WERI-Rb-1 (cell line): ENCODE measurements around the gene AQP10.

Experiments
- DNase-seq: peaks from one replicate; pipeline ENCODE4 v3.0.0-alpha.2; 2020
- H3K27ac ChIP-seq: fragments of 250-450 bp; sonication (Bioruptor Pico); 2 replicates; pipeline ENCODE4 v1.5.1; 2020; ENCODE audit warnings: mild to moderate bottlenecking, moderate library complexity
- H3K27me3 ChIP-seq: fragments of 250-450 bp; sonication (Bioruptor Pico); 2 replicates; pipeline ENCODE4 v1.5.1; 2021; ENCODE audit warnings: mild to moderate bottlenecking, low read depth, moderate library complexity; ENCODE audit not compliant: insufficient read depth, severe bottlenecking
- H3K36me3 ChIP-seq: fragments of 250-450 bp; sonication (Bioruptor Pico); 2 replicates; pipeline ENCODE4 v1.5.1; 2020; ENCODE audit warnings: mild to moderate bottlenecking, moderate library complexity
- H3K4me3 ChIP-seq: 2 replicates; pipeline ENCODE4 v1.5.1; 2011; ENCODE audit warnings: low read depth, mild to moderate bottlenecking, control low read depth, low read length
- H3K9me3 ChIP-seq: fragments of 250-450 bp; sonication (Bioruptor Pico); 2 replicates; pipeline ENCODE4 v1.5.1; 2021; ENCODE audit warnings: mild to moderate bottlenecking, moderate library complexity; ENCODE audit not compliant: severe bottlenecking
- TF ChIP-seq, protein P1 (sequence below): IDR thresholded peaks from 2 replicates; pipeline ENCODE4 v1.5.1; 2011; ENCODE audit warnings: low read depth, mild to moderate bottlenecking, control low read depth, inconsistent platforms, low read length

AQP10 gene

DNA sequence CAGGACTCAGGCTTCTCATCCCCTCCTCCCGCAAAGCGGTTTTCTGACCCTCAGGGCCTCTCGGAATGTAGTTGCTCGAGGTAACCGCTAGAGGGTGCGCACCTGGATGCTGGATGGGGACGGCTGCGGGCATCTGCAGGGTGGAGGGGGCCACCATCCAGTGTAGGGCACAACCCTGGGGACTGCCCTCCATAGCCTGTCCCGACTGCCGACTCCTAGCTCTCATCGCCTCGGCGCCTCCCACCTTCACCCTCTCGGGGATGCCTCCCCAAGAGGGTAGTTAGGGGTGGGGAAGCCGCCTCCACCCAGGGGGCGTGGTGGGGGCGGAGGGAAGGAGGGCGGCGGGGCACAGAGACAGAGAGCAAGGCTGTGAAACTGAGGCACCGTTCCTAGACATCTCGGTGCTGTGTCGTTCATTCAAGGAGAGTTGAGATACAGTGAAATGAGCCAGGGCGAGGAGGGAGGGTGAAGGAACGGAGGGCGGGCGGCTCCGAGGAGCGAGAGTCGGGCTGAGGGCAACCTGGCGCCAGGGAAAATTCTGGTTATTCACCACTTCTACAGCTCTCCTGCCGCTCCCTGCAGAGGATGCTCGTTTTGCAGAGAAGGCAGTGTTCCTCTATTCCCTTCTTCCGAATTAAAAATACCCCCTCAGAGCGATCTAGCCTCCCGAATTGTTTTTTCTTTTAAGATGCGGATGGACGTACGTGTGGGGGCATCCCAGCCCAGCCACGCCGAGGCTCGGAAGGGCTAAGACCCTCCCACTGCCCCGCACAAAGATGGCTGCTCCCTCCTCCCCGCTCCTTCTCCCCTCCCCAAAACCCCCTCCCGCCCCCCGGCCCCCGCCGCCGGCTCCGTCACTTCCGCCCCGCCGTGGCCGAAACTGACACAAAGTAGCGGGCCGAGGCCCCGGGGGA is 4.0 kb downstream of the AQP10 start, which contains the start of gene ATP8B2:
ATP8B2 (plus strand) TSS at position 857 of the 914 bp plus-strand sequence. CDS start 2,617 bp downstream, outside the sequence.
- H3K4me3 ChIP-seq, result peak within 1 kb of the TSS; percentile 48
- H3K27ac ChIP-seq, result no peak within 1 kb of the TSS
- peaks cover 61% of the 10 kb centered on the region for H3K27me3 ChIP-seq
- TF ChIP-seq, protein P1, sequence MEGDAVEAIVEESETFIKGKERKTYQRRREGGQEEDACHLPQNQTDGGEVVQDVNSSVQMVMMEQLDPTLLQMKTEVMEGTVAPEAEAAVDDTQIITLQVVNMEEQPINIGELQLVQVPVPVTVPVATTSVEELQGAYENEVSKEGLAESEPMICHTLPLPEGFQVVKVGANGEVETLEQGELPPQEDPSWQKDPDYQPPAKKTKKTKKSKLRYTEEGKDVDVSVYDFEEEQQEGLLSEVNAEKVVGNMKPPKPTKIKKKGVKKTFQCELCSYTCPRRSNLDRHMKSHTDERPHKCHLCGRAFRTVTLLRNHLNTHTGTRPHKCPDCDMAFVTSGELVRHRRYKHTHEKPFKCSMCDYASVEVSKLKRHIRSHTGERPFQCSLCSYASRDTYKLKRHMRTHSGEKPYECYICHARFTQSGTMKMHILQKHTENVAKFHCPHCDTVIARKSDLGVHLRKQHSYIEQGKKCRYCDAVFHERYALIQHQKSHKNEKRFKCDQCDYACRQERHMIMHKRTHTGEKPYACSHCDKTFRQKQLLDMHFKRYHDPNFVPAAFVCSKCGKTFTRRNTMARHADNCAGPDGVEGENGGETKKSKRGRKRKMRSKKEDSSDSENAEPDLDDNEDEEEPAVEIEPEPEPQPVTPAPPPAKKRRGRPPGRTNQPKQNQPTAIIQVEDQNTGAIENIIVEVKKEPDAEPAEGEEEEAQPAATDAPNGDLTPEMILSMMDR, result peak; percentile 99
- H3K9me3 ChIP-seq, result no peaks in the 10 kb centered on the region
- no peaks in the 10 kb centered on the region; the same call in 1 of the 2 replicates for H3K36me3 ChIP-seq
- peak; percentile 97 for DNase-seq

DNA sequence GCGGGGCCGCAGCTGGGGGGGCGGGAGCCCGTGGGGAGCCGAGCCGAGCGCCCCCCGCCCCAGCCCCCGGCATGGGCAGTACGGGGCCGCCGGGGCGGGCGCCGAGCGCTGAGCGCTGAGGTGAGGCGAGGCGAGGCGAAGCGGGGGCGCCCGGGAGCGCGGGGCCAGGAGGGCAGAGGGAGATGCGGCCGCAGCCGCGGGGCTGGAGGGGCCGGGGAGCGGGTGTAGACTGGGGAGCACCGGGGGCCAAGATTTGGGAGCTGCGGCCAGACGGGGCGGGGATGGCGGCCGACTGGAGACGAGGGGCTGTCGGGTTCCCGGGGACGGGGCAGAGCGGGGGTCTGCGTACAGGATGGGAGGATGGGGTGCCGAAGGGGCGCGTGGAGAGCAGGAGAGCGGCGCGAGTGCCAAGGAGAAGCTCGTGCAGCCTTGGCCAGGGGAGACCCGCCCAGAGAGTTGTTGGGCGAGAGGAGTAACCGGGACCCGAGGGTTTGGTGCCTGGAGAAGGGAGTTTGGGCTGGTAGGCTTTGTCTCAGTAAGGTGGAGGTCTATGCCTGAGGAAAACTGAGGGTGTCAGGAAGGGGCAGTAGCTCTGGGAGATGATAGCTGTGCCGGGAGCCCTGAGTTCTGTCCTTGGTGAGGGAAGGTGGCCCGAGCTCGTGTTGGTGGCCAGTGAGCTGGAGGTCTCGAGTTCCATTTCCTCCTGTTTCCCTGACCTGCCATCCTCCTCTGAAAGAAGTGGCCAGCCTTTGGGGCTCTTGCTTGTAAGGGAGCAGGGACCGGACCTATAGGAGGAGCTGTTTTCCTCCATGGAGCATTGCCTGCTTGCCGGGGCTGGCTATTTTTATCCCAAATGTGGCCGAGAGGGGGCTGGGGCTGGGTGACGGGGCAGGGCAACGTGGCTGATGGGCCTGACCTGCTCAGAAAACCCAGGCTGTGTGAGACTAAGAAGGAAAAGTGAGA is 5.0 kb downstream of the AQP10 start:
- Histone ChIP-seq H3K4me3 (peak overlapping the region; percentile 48), H3K27ac (no peak overlapping the region), H3K27me3 (peaks cover 58% of the 10 kb centered on the region), H3K9me3 (no peaks in the 10 kb centered on the region), H3K36me3 (peaks cover 4% of the 10 kb centered on the region)
- peak; percentile 96 for DNase-seq
- TF ChIP-seq, protein P1, result peak; percentile 88

DNA sequence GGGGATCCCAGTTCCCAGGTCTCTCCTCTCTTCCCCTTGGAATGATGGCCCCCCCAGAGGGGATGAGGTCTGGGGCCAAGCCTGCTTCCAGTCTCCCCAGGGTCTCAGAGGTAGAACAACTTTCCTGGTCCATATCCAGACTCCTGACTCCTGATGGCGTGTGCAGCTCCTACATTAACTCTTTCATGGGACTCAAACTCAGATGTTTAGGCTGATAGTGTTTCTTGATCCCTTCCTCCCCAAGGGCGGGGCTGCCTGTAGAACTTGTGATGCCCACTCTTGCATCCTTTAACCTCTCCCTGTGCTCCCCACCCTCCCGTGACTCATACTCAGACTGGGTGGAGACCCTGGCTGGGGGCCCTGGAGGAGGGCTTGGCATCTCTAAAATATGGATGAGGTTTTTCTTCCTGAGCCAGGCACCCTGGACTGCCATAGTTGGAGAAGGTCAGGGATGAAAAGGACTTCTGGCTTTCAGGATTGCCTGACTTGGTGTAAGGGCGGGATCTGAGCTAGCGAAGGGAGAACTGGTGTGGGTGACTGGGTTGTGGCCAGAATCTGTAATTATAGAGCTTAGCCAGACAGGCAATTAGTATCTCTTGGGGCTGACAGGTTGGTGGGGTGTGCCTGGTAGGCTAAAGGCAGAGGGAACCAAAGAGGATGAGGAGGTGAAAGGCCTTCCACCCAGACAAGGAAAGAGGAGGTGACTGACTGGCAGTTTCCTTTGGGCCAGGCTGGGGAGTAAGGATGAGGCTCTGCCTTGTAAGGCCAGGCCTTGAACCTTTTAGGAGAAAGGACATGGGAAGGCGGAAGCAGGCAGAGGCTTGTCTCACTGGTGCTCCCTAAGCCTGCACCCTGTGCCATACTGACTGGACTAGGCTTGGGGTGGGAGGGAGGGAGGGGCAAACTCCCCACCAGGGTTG is 5.9 kb downstream of the AQP10 start:
- TF ChIP-seq, protein P1, result no peak
- DNase-seq, result no peak

DNA sequence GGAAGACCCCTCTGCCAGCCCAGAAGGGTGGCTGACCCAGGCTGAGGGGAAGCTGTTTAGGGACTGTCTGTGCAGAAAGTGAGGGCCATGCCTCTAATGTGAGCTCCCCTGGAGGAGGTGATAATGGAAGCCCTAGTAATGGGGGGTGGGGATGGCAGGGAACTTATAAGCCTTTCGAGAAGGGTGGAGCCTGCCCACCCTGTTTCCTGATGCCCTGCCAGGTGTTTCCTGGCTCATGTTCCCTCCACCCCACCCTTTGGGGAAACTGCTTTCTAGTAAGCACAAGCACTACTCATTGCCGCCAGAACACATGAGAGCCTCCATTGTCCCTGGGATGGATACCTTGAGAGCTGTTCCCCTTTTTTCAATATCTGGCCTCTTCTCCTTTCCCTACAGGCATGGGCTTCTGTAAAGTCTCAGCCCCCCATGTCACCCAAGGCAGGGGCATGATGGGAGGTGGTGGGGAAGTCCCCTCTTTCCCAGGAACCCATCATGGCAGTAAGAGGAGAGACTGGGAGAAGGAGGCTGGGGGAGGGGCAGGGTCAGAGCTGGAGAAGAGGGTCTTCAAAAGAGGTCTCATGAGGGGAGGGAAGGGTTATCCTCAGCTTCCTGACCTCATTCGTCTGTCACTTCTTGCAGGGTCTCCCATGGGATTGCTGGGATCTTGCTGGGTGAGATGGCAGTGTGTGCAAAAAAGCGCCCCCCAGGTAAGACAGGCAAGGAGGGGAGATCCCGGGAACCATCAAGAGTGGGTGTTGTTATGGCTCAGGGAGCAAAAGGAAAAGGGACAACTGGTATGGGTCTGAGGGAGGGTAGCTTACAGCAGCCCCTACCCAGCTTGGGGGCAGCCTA is 6.8 kb downstream of the AQP10 start:
- no peak for DNase-seq
- Histone ChIP-seq H3K27ac (no peak overlapping the region), H3K9me3 (no peaks in the 10 kb centered on the region), H3K4me3 (peak overlapping the region; percentile 29), H3K36me3 (peaks cover 21% of the 10 kb centered on the region), H3K27me3 (peaks cover 43% of the 10 kb centered on the region)
- TF ChIP-seq, protein P1, result no peak

More for the DNA sequence above, 5.9 kb downstream of the AQP10 start:
- H3K27me3 ChIP-seq, result peaks cover 50% of the 10 kb centered on the region
- H3K27ac ChIP-seq, result no peak overlapping the region
- peaks cover 12% of the 10 kb centered on the region for H3K36me3 ChIP-seq
- H3K9me3 ChIP-seq, result no peaks in the 10 kb centered on the region
- peak overlapping the region; percentile 48 for H3K4me3 ChIP-seq
